Tibial nerve (tissue), 4 donors: Measurements from ENCODE around the gene ROBO1. TPM values are rescaled to one million over a fixed set of nuclear protein-coding genes. Genes with fewer than 3 reads are reported as not detected.

ENCODE experiments used
- DNase-seq, 2 donors: peaks; one replicate each; pipeline ENCODE4 v3.0.0-alpha.2; 2019; ENCODE audit warnings: low spot score in 2 of 2
- H3K27ac ChIP-seq, 4 donors: fragments of 200-600 bp; sonication (generic) in 3 of 4; one replicate each; pipeline ENCODE4 v1.5.1; 2017 to 2019; ENCODE audit warnings: mild to moderate bottlenecking in 1 of 4
- H3K27me3 ChIP-seq, 2 donors: fragments of 200-600 bp; sonication (generic) in 1 of 2; one replicate each; pipeline versions ENCODE4 v1.5.1 to v1.6.0; 2017 to 2019
- H3K36me3 ChIP-seq, 3 donors: fragments of 200-600 bp; sonication (generic); one replicate each; pipeline ENCODE4 v1.5.1; 2018 to 2019
- H3K4me1 ChIP-seq, 4 donors: fragments of 200-600 bp; sonication (generic) in 3 of 4; one replicate each; pipeline ENCODE4 v1.5.1; 2017 to 2019
- H3K4me3 ChIP-seq, 4 donors: fragments of 200-600 bp; sonication (generic) in 3 of 4; one replicate each; pipeline ENCODE4 v1.5.1; 2017 to 2019; ENCODE audit warnings: mild to moderate bottlenecking in 1 of 4, moderate library complexity in 1 of 4
- H3K9me3 ChIP-seq, 4 donors: fragments of 200-600 bp; sonication (generic) in 3 of 4; one replicate each; pipeline ENCODE4 v1.5.1; 2017 to 2019
- EP300 ChIP-seq, 2 donors: sonication (generic); formaldehyde crosslinking; IDR thresholded peaks; one replicate each; pipeline ENCODE4 v1.6.1; 2017; ENCODE audit warnings: antibody characterized with exemption in 2 of 2, mild to moderate bottlenecking in 1 of 2
- POLR2A ChIP-seq, 2 donors: fragments of 450-650 bp; IDR thresholded peaks; one replicate each; pipeline ENCODE4 v1.6.1; 2017; ENCODE audit warnings: antibody characterized with exemption in 2 of 2, mild to moderate bottlenecking in 2 of 2, moderate library complexity in 2 of 2
- WGBS, 2 donors: methylation state at CpG; one replicate each; pipeline ENCODE4 v1.1.5; 2018; 5-methylcytosine and 5-hydroxymethylcytosine counted together
- total RNA-seq, 4 donors: library from RNA; depleted of rRNA; stranded (reverse); fragments of >200 nt; gene quantifications; one replicate each; pipeline ENCODE4 v1.1.0, GENCODE V29; 2016
- TF ChIP-seq, protein P1 (sequence below), 5 experiments: fragments of 200-600 bp in 3 of 5; fragments of 450-650 bp in 2 of 5; sonication (generic) in 3 of 5; IDR thresholded peaks; one replicate each; pipeline ENCODE4 v1.5.1; 2016 to 2019; ENCODE audit warnings: antibody characterized with exemption in 5 of 5, mild to moderate bottlenecking in 3 of 5, moderate library complexity in 2 of 5

Gene ROBO1
- total RNA-seq, 4 donors from 2014 or later = 12.6 to 27.8 (median 23.1) TPM

DNA sequence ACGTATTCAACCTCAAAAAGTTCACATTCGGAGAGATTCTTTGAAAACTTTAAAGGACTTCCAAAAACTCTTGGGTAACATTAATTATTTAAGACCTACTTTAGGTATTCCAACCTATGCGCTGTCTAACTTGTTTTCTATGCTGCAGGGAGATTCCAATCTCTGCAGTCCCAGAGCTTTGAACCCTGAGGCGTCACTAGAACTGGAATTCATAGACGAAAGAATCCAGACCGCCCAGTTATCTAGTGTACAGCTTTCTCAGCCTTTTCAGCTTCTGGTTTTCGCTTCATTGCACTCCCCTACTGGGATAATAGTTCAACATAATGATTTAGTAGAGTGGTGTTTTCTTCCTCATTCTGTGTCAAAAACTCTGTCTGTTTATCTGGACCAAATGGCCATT, 711.3 kb downstream of the ROBO1 start:
- WGBS, 2 donors = 85 to 91% methylated on average over 7 of the region's 7 CpGs
- Histone ChIP-seq H3K27ac (no peak overlapping the region), H3K27me3 (no peaks in the 10 kb centered on the region), H3K4me1 (no peaks in the 10 kb centered on the region), H3K36me3 (no peaks in the 10 kb centered on the region), H3K9me3 (peaks cover 0 to 32% (median 4%) of the 10 kb centered on the region in 4 donors), H3K4me3 (no peak overlapping the region)
- DNase-seq = no peak
- no peak for TF ChIP-seq POLR2A (IDR thresholded peaks at IDR 0.05)
- TF ChIP-seq, protein P1, sequence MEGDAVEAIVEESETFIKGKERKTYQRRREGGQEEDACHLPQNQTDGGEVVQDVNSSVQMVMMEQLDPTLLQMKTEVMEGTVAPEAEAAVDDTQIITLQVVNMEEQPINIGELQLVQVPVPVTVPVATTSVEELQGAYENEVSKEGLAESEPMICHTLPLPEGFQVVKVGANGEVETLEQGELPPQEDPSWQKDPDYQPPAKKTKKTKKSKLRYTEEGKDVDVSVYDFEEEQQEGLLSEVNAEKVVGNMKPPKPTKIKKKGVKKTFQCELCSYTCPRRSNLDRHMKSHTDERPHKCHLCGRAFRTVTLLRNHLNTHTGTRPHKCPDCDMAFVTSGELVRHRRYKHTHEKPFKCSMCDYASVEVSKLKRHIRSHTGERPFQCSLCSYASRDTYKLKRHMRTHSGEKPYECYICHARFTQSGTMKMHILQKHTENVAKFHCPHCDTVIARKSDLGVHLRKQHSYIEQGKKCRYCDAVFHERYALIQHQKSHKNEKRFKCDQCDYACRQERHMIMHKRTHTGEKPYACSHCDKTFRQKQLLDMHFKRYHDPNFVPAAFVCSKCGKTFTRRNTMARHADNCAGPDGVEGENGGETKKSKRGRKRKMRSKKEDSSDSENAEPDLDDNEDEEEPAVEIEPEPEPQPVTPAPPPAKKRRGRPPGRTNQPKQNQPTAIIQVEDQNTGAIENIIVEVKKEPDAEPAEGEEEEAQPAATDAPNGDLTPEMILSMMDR (IDR thresholded peaks at IDR 0.05) = no peak
- TF ChIP-seq EP300 (IDR thresholded peaks at IDR 0.05) = no peak

DNA sequence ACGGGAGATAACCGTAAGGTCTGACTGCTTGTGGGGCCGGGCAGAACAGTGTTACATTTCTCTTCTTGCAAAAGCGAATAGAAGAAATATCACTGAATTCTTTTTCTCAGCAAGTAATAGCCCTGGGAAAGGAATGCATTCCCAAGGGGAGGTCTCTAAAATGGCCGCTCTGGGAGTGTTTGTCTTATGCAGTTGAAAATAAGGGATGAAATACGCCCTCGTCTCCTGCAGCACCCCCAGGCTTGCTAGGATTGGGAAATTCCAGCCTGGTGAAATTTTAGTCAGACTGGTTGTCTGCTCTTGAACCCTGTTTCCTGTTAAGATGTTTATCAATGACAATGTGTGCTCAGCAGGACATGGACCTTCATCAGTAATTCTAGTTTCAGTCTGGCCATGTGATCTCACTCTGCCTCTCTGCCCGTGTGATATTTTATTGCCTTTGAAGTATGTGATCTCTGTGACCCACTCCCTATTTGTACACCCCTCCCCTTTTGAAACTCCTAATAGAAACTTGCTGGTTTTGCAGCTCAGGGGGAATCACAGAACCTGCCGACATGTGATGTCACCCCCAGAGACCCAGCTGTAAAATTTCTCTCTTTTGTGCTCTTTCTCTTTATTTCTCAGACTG, 715.6 kb downstream of the ROBO1 start:
- TF ChIP-seq POLR2A (IDR thresholded peaks at IDR 0.05) (no peak), EP300 (IDR thresholded peaks at IDR 0.05) (no peak)
- TF ChIP-seq, protein P1 (IDR thresholded peaks at IDR 0.05) = no peak
- no peaks in the 10 kb centered on the region for H3K36me3 ChIP-seq
- no peak overlapping the region for H3K27ac ChIP-seq
- H3K27me3 ChIP-seq = no peaks in the 10 kb centered on the region
- peaks cover 0 to 34% (median 4%) of the 10 kb centered on the region in 4 donors for H3K9me3 ChIP-seq
- WGBS, 2 donors = 85 to 88% methylated on average over 9 of the region's 9 CpGs
- H3K4me1 ChIP-seq = no peaks in the 10 kb centered on the region
- no peak for DNase-seq
- no peak overlapping the region for H3K4me3 ChIP-seq

GRCh38 chr3:79047581-79047980, 720.2 kb downstream of the ROBO1 start:
- Histone ChIP-seq H3K4me1 (no peaks in the 10 kb centered on the region), H3K27ac (no peak overlapping the region), H3K4me3 (no peak overlapping the region), H3K27me3 (no peaks in the 10 kb centered on the region), H3K9me3 (peaks cover 0 to 13% (median 2%) of the 10 kb centered on the region in 4 donors), H3K36me3 (no peaks in the 10 kb centered on the region)
- WGBS, 2 donors = 78 to 81% methylated on average over 4 of the region's 4 CpGs
- TF ChIP-seq, protein P1 (IDR thresholded peaks at IDR 0.05) = no peak
- TF ChIP-seq POLR2A (IDR thresholded peaks at IDR 0.05) = no peak
- no peak for TF ChIP-seq EP300 (IDR thresholded peaks at IDR 0.05)
- DNase-seq = no peak

- no peaks in the 10 kb centered on the region for H3K9me3 ChIP-seq
- H3K4me1 ChIP-seq = no peaks in the 10 kb centered on the region
- no peak overlapping the region for H3K27ac ChIP-seq
- H3K4me3 ChIP-seq = no peak overlapping the region
- TF ChIP-seq, protein P1 (IDR thresholded peaks at IDR 0.05) = no peak
- no peak for TF ChIP-seq POLR2A (IDR thresholded peaks at IDR 0.05)
- no peak for TF ChIP-seq EP300 (IDR thresholded peaks at IDR 0.05)
- no peaks in the 10 kb centered on the region for H3K36me3 ChIP-seq
- DNase-seq = no peak
- H3K27me3 ChIP-seq = no peaks in the 10 kb centered on the region
Observed at GRCh38 chr3:79041621-79042020, 726.2 kb downstream of the ROBO1 start.

- Histone ChIP-seq H3K4me1 (no peaks in the 10 kb centered on the region), H3K9me3 (no peaks in the 10 kb centered on the region), H3K27ac (no peak overlapping the region), H3K4me3 (no peak overlapping the region), H3K27me3 (no peaks in the 10 kb centered on the region), H3K36me3 (no peaks in the 10 kb centered on the region)
- TF ChIP-seq EP300 (IDR thresholded peaks at IDR 0.05) = no peak
- TF ChIP-seq POLR2A (IDR thresholded peaks at IDR 0.05) = no peak
- TF ChIP-seq, protein P1 (IDR thresholded peaks at IDR 0.05) = no peak
- WGBS, 2 donors = 80 to 83% methylated on average over 3 of the region's 3 CpGs
- DNase-seq = no peak
Observed at GRCh38 chr3:79040701-79041100, 727.1 kb downstream of the ROBO1 start.
